Psoas muscle (tissue), 8 donors: ENCODE measurements around the gene IL6ST. TPM values are rescaled to one million over a fixed set of nuclear protein-coding genes. Genes with fewer than 3 reads are reported as not detected.

Experiments
- ATAC-seq, 4 donors: fragments of 200-7000 bp; cut with Tn5 transposase; one replicate each; pipeline ENCODE4 v1.9.1; 2020; ENCODE audit warnings: moderate library complexity in 3 of 4, mild to moderate bottlenecking in 2 of 4
- DNase-seq, 2 donors: peaks; one replicate each; pipeline ENCODE4 v3.0.0-alpha.2; 2020
- H3K27ac ChIP-seq: fragments of 200-600 bp; one replicate; pipeline ENCODE4 v1.8.0; 2022
- H3K27me3 ChIP-seq, 3 donors: fragments of 200-600 bp in 1 of 3; one replicate each; pipeline versions ENCODE4 v1.6.1 to v1.8.0; 2013 to 2022; ENCODE audit warnings: low read length in 2 of 3, mild to moderate bottlenecking in 2 of 3, moderate library complexity in 1 of 3; ENCODE audit not compliant: insufficient read depth in 3 of 3
- H3K36me3 ChIP-seq, 2 donors: fragments of 200-600 bp in 1 of 2; one replicate each; pipeline versions ENCODE4 v1.6.1 to v1.8.0; 2013 to 2022; ENCODE audit warnings: low read depth in 1 of 2, mild to moderate bottlenecking in 1 of 2, moderate library complexity in 1 of 2; ENCODE audit not compliant: insufficient read depth in 1 of 2
- H3K4me1 ChIP-seq: fragments of 200-600 bp; one replicate; pipeline ENCODE4 v1.8.0; 2022
- H3K4me3 ChIP-seq: fragments of 200-600 bp; one replicate; pipeline ENCODE4 v1.8.0; 2022; ENCODE audit warnings: mild to moderate bottlenecking
- H3K9me3 ChIP-seq: fragments of 200-600 bp; one replicate; pipeline ENCODE4 v1.8.0; 2022
- WGBS, 3 donors: extraction: QIAGEN DNeasy Blood & Tissue Kit; methylation state at CpG; one replicate each; pipeline versions ENCODE4 v1.1.6 to v1.1.7; 2013; 5-methylcytosine and 5-hydroxymethylcytosine counted together
- intact Hi-C, 2 donors: fragments of 100-400 bp; cut with DNase I; formaldehyde crosslinking; loops; one replicate each; pipeline versions ENCODE4 v1.11.0 to v1.14.2; 2022
- polyA plus RNA-seq, 3 donors: library from polyadenylated mRNA; stranded (reverse); fragments of 200-250 nt; gene quantifications; one replicate each; pipeline ENCODE4 v1.2.3, GENCODE V29; 2013
- total RNA-seq, 4 donors: library from RNA; stranded (reverse); fragmentation: NEBNext Ultra II Directional in 2 of 4; extraction: Animal tissue kit (Norgen Biotek cat#: 25700) in 2 of 4; gene quantifications; one replicate each; pipeline versions ENCODE4 v1.2.1 to v1.2.4, GENCODE V29; 2021 to 2023
- TF ChIP-seq, protein P1 (sequence below): fragments of 200-600 bp; IDR thresholded peaks from one replicate; pipeline ENCODE4 v1.8.0; 2022; ENCODE audit warnings: antibody characterized with exemption
- donor health status: healthy with polysubstance abuse.
- donor health status: DM: no; HTN: no; CAD: no; lungs with moderate emphysema.
- donor health status: Bipolar disorder and iron deficiency.
- donor health status: healthy.
- donor health status: DM: yes; HTN: yes; CAD: no.
- donor health status: DM: no; HTN: no; CAD: no.
- donor health status: DM: no; HTN: no; CAD: no.
- donor health status: DM: yes; HTN: yes; CAD: no.

The IL6ST gene
- total and polyA plus RNA-seq, 7 donors, result 38.6 to 255 (median 143) TPM

DNA sequence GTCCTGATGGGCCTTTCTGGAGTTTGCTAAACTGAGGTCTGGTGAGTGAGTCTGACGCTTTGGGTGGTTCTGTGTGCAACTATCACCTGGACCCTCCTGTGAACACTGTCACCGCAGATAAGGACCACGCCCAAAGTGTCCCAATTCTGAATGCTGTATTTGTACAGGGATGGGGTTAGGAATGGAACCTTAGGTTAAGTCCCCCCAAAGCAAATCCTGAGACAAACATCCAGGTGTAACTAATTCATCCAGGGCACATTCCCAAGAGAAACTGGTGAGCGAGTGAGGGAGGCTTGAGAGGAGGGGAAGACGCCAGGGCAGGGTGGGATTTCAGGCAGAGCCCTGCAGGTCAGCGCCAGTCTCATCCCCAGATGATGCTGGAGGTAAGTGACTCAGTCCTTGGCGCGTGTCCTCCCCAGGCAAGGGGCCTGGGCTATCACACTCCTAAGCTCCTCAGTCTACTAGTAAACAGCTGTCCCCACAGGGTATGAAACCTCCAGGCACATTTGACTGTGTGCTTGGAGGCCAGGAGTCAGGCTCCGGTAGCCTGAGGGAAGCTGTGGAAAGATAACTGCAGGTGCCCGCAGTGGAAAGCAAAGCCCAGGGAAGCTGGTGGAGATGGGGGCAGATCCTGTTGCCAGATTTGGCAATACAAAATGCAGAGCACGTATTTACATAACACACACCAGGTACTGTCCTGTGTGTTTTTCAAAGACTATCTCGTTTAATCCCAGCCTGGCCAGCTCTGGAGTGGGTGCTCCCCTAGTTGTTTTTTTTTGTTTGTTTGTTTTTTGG is 66.7 kb downstream of the IL6ST start:
- no peak overlapping the region for H3K27ac ChIP-seq
- TF ChIP-seq, protein P1, sequence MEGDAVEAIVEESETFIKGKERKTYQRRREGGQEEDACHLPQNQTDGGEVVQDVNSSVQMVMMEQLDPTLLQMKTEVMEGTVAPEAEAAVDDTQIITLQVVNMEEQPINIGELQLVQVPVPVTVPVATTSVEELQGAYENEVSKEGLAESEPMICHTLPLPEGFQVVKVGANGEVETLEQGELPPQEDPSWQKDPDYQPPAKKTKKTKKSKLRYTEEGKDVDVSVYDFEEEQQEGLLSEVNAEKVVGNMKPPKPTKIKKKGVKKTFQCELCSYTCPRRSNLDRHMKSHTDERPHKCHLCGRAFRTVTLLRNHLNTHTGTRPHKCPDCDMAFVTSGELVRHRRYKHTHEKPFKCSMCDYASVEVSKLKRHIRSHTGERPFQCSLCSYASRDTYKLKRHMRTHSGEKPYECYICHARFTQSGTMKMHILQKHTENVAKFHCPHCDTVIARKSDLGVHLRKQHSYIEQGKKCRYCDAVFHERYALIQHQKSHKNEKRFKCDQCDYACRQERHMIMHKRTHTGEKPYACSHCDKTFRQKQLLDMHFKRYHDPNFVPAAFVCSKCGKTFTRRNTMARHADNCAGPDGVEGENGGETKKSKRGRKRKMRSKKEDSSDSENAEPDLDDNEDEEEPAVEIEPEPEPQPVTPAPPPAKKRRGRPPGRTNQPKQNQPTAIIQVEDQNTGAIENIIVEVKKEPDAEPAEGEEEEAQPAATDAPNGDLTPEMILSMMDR, result no peak
- H3K9me3 ChIP-seq, result no peaks in the 10 kb centered on the region
- no peak overlapping the region for H3K4me3 ChIP-seq
- no peaks in the 10 kb centered on the region for H3K4me1 ChIP-seq
- ATAC-seq (no peak), DNase-seq (no peak)
- WGBS, 3 donors, result 89 to 91% (median 89%) methylated on average over 12 of the region's 12 CpGs
- H3K36me3 ChIP-seq, result no peaks in the 10 kb centered on the region
- intact Hi-C loops, result no loop called here
- peaks cover 0 to 2% (median 0%) of the 10 kb centered on the region in 3 donors for H3K27me3 ChIP-seq

GRCh38 chr5:55926476-55926875 is 68.3 kb downstream of the IL6ST start:
- intact Hi-C loops, result no loop called here

GRCh38 chr5:55925712-55926111 is 69.1 kb downstream of the IL6ST start:
- ATAC-seq (no peak), DNase-seq (no peak)
- Histone ChIP-seq H3K27ac (no peak overlapping the region), H3K36me3 (no peaks in the 10 kb centered on the region), H3K4me1 (no peaks in the 10 kb centered on the region), H3K27me3 (peaks cover 0 to 2% (median 0%) of the 10 kb centered on the region in 3 donors), H3K4me3 (no peak overlapping the region), H3K9me3 (no peaks in the 10 kb centered on the region)
- TF ChIP-seq, protein P1, result no peak
- 63 to 70% (median 70%) methylated on average over 5 of the region's 5 CpGs for WGBS, 3 donors
- intact Hi-C loops, result no loop called here

More at GRCh38 chr5:55926476-55926875, 68.3 kb downstream of the IL6ST start:
- Histone ChIP-seq H3K4me1 (no peaks in the 10 kb centered on the region), H3K4me3 (no peak overlapping the region), H3K9me3 (no peaks in the 10 kb centered on the region), H3K27ac (no peak overlapping the region), H3K36me3 (no peaks in the 10 kb centered on the region), H3K27me3 (peaks cover 0 to 2% (median 0%) of the 10 kb centered on the region in 3 donors)
- no peak for ATAC-seq
- TF ChIP-seq, protein P1, result no peak
- DNase-seq, result no peak
- 70 to 82% (median 71%) methylated on average over 5 of the region's 5 CpGs for WGBS, 3 donors

- Histone ChIP-seq H3K27ac (no peak overlapping the region), H3K9me3 (no peaks in the 10 kb centered on the region), H3K27me3 (peaks cover 0 to 2% (median 0%) of the 10 kb centered on the region in 3 donors), H3K4me3 (no peak overlapping the region), H3K36me3 (no peaks in the 10 kb centered on the region), H3K4me1 (no peaks in the 10 kb centered on the region)
- TF ChIP-seq, protein P1, result no peak
- intact Hi-C loops, result no loop called here
- WGBS, 3 donors, result 93 to 99% (median 96%) methylated on average over 3 of the region's 3 CpGs
- no peak for ATAC-seq
- no peak for DNase-seq
These were observed 69.6 kb downstream of the IL6ST start for GRCh38 chr5:55925181-55925580.
